Measurements from ENCODE around the gene DOCK6. TPM values are rescaled to one million over a fixed set of nuclear protein-coding genes. Genes with fewer than 3 reads are reported as not detected.

The DOCK6 gene
- total and polyA plus RNA-seq, 2 of the 13 experiments (the other 11 are each of a cell fraction or from before 2014, with no cell fraction given): 5.4 to 38.1 TPM

GRCh38 chr19:11182994-11183393 lies 79.3 kb downstream of the DOCK6 start:
- ATAC-seq (no peak), DNase-seq (ENCODE audit: low spot score) (no peak), FAIRE-seq (no peak)
- no TSS peak for BruUV-seq (replicated peaks)
- Histone ChIP-seq H3K36me3 (replicated peaks in 1 of 2; ENCODE audit: control insufficient read depth in 1 of 2, insufficient read depth in 2 of 2, low read length in 2 of 2) (0 out of 5 replicates have a peak, but pooled peaks cover 0 to under 1% of the 10 kb centered on the region in 2 experiments), H3K9ac (ENCODE audit: insufficient read depth, low read depth, low read length) (no peak overlapping the region), H2AFZ (ENCODE audit: low read length) (no peak overlapping the region), H3K27ac (ENCODE audit: extremely low read length, insufficient read depth, low read length) (no peak overlapping the region), H3K4me3 (replicated peaks in 1 of 3; ENCODE audit: insufficient read depth in 1 of 3, low read depth in 2 of 3, low read length in 3 of 3) (no peak overlapping the region), H3K79me2 (ENCODE audit: insufficient read depth, low read length) (no peaks in the 10 kb centered on the region), H3K9me3 (ENCODE audit: low read length) (no peaks in the 10 kb centered on the region), H3K4me2 (ENCODE audit: low read depth, low read length) (no peak overlapping the region), H4K20me1 (ENCODE audit: insufficient read depth, low read length) (no peaks in the 10 kb centered on the region), H3K4me1 (ENCODE audit: insufficient read depth, low read length) (peaks cover 8% of the 10 kb centered on the region; the same call in 1 of the 2 replicates), H3K27me3 (ENCODE audit: control insufficient read depth in 1 of 2, insufficient read depth in 2 of 2, low read length in 2 of 2) (no peaks in the 10 kb centered on the region)
- intact Hi-C loops (cut with micrococcal nuclease; ENCODE audit: unreplicated experiment) (no loop called here), in situ Hi-C loops (cut with HindIII; ENCODE audit: extremely low pct_ligation_motif_present, low pct_unique_long_range_greater_than_20kb) (no loop called here)
- ChIA-PET CTCF (ENCODE audit: low intra/inter-chr PET ratio, low total read pairs) (no interaction called here), POLR2A (interaction anchor here (1.1 kb wide), 1 partner anchor 40 kb away, joined by 3 read pairs; no protein-coding TSS in a partner anchor)
- WGBS (ENCODE audit: low lambda C conversion rate): 91% methylated on average over 1 of the region's 1 CpG
- TF ChIP-seq MATR3 (CRISPR knock-in tag; IDR thresholded peaks at IDR 0.05) (no peak), ZNF318 (CRISPR knock-in tag; IDR thresholded peaks at IDR 0.05) (no peak), HOXA5 (CRISPR knock-in tag; IDR thresholded peaks at IDR 0.05) (no peak), ZSCAN30 (CRISPR knock-in tag; IDR thresholded peaks at IDR 0.05) (no peak), ZGPAT (CRISPR knock-in tag; IDR thresholded peaks at IDR 0.05) (no peak), TFDP1 (CRISPR knock-in tag; IDR thresholded peaks at IDR 0.05; ENCODE audit: borderline replicate concordance) (no peak), ZNF704 (CRISPR knock-in tag; IDR thresholded peaks at IDR 0.05; ENCODE audit: borderline replicate concordance) (no peak), MXI1 (IDR thresholded peaks at IDR 0.05; ENCODE audit: borderline replicate concordance, low read depth, low read length) (no peak), MAF1 (CRISPR knock-in tag; IDR thresholded peaks at IDR 0.05; ENCODE audit: borderline replicate concordance) (no peak), ZSCAN9 (CRISPR knock-in tag; IDR thresholded peaks at IDR 0.05; ENCODE audit: borderline replicate concordance) (no peak), ZNF143 (CRISPR knock-in tag; IDR thresholded peaks at IDR 0.05) (no peak)

All from HepG2 (cell line).